Fibroblast of the aortic adventitia (primary cell): ENCODE measurements around the gene NOS1. TPM values are rescaled to one million over a fixed set of nuclear protein-coding genes. Genes with fewer than 3 reads are reported as not detected.

Experiments
- DNase-seq: peaks from one replicate; pipeline ENCODE4 v3.0.0-alpha.2; 2010; ENCODE audit warnings: low read depth
- H3K4me3 ChIP-seq: 2 replicates; pipeline ENCODE4 v1.5.1; 2011; ENCODE audit warnings: low read depth, mild to moderate bottlenecking, control low read depth, low read length, moderate library complexity
- CTCF ChIP-seq: IDR thresholded peaks from 2 replicates; pipeline ENCODE4 v1.5.1; 2011; ENCODE audit warnings: mild to moderate bottlenecking, low read length, control low read depth, inconsistent platforms; ENCODE audit not compliant: insufficient read depth
- total RNA-seq: library from RNA; depleted of rRNA; stranded (reverse); fragments of >200 nt; gene quantifications from 2 replicates; pipeline ENCODE4 v1.2.3, GENCODE V29; 2012; ENCODE audit warnings: low replicate concordance

The NOS1 gene
- not detected in 2 replicates for total RNA-seq

GRCh38 chr12:117361347-117361751, at the start of gene NOS1:
TSS of gene NOS1 (minus strand) at chr12:117361626. CDS start at chr12:117331069, 30,557 bp downstream.
- no peak for DNase-seq
- TF ChIP-seq CTCF: no peak
- H3K4me3 ChIP-seq: no peak within 1 kb of the TSS

GRCh38 chr12:117409286-117409685, 47.9 kb upstream of the NOS1 start:
- no peak for DNase-seq
- H3K4me3 ChIP-seq: no peak overlapping the region
- TF ChIP-seq CTCF: no peak

GRCh38 chr12:117408161-117408791, 46.9 kb upstream of the NOS1 start:
- no peak for DNase-seq
- H3K4me3 ChIP-seq: no peak overlapping the region
- no peak for TF ChIP-seq CTCF

GRCh38 chr12:117404940-117405339, 43.5 kb upstream of the NOS1 start:
- TF ChIP-seq CTCF: no peak
- H3K4me3 ChIP-seq: no peak overlapping the region
- DNase-seq: no peak

- H3K4me3 ChIP-seq: no peak overlapping the region
- no peak for DNase-seq
- no peak for TF ChIP-seq CTCF
Measured at GRCh38 chr12:117404203-117404853, 42.9 kb upstream of the NOS1 start.

- no peak for TF ChIP-seq CTCF
- no peak overlapping the region for H3K4me3 ChIP-seq
- no peak for DNase-seq
Measured at GRCh38 chr12:117403586-117404139, 42.2 kb upstream of the NOS1 start.
